Dermis blood vessel endothelial cell (primary cell): ENCODE measurements around the gene TBC1D13. TPM values are rescaled to one million over a fixed set of nuclear protein-coding genes. Genes with fewer than 3 reads are reported as not detected.
"Not testable (repeated sequence)": the region's sequence is repeated elsewhere in the genome, so short reads cannot be mapped to it uniquely, and the experiment has no call there.

Source experiments
- DNase-seq: peaks from one replicate; pipeline ENCODE4 v3.0.0; 2010
- total RNA-seq: library from RNA; depleted of rRNA; stranded (reverse); fragments of >200 nt; gene quantifications from 2 replicates; pipeline ENCODE4 v1.2.3, GENCODE V29; 2014

TBC1D13 gene
- total RNA-seq, 1 donor from 2014 or later, result 15.3 TPM

GRCh38 chr9:128821584-128822406 lies 34.7 kb downstream of the TBC1D13 start:
- DNase-seq, result no peak

- no peak for DNase-seq
These were observed 35.5 kb downstream of the TBC1D13 start for GRCh38 chr9:128822407-128823042.

GRCh38 chr9:128823362-128823902 lies 36.4 kb downstream of the TBC1D13 start:
- no peak for DNase-seq

GRCh38 chr9:128823903-128824406 lies 36.9 kb downstream of the TBC1D13 start:
- DNase-seq, result no peak

GRCh38 chr9:128824911-128825310 lies 37.9 kb downstream of the TBC1D13 start:
- no peak for DNase-seq

- DNase-seq, result no peak
These were observed 39.1 kb downstream of the TBC1D13 start for GRCh38 chr9:128825923-128826700.

GRCh38 chr9:128828267-128828666 lies 41.2 kb downstream of the TBC1D13 start:
- DNase-seq, result no peak

- no peak for DNase-seq
These were observed 41.8 kb downstream of the TBC1D13 start for GRCh38 chr9:128828719-128829452.

- peak; percentile 93 for DNase-seq
These were observed 42.6 kb downstream of the TBC1D13 start, which contains the start of gene SPOUT1 for GRCh38 chr9:128829477-128830251. TSS of gene SPOUT1 (minus strand) at chr9:128829794. CDS start at chr9:128829780, 14 bp downstream.

- DNase-seq, result no peak
These were observed 46.6 kb downstream of the TBC1D13 start for GRCh38 chr9:128833696-128834095.

- no peak for DNase-seq
These were observed 48.5 kb downstream of the TBC1D13 start for GRCh38 chr9:128835246-128836210.

- DNase-seq, result no peak
These were observed 49.6 kb downstream of the TBC1D13 start for GRCh38 chr9:128836509-128837145.

- no peak for DNase-seq
These were observed 51.3 kb downstream of the TBC1D13 start for GRCh38 chr9:128838338-128838737.

- DNase-seq, result no peak
These were observed 53.5 kb downstream of the TBC1D13 start for GRCh38 chr9:128840524-128840923.

GRCh38 chr9:128841694-128842492 lies 54.8 kb downstream of the TBC1D13 start:
- no peak for DNase-seq

GRCh38 chr9:128843171-128843570 lies 56.1 kb downstream of the TBC1D13 start:
- not testable (repeated sequence) for DNase-seq

- no peak for DNase-seq
These were observed 58.3 kb downstream of the TBC1D13 start for GRCh38 chr9:128845186-128845931.

GRCh38 chr9:128846680-128847030 lies 59.6 kb downstream of the TBC1D13 start:
- DNase-seq, result no peak
